Smooth muscle cell of bladder (primary cell): Measurements from ENCODE around the gene MRPL45. TPM values are rescaled to one million over a fixed set of nuclear protein-coding genes. Genes with fewer than 3 reads are reported as not detected.

ENCODE experiments used
- total RNA-seq: library from RNA; depleted of rRNA; stranded (reverse); fragments of >200 nt; gene quantifications from 2 replicates; pipeline ENCODE4 v1.2.3, GENCODE V29; 2014

The MRPL45 gene
- total RNA-seq, result 30.1 and 31.9 TPM in 2 replicates

DNA sequence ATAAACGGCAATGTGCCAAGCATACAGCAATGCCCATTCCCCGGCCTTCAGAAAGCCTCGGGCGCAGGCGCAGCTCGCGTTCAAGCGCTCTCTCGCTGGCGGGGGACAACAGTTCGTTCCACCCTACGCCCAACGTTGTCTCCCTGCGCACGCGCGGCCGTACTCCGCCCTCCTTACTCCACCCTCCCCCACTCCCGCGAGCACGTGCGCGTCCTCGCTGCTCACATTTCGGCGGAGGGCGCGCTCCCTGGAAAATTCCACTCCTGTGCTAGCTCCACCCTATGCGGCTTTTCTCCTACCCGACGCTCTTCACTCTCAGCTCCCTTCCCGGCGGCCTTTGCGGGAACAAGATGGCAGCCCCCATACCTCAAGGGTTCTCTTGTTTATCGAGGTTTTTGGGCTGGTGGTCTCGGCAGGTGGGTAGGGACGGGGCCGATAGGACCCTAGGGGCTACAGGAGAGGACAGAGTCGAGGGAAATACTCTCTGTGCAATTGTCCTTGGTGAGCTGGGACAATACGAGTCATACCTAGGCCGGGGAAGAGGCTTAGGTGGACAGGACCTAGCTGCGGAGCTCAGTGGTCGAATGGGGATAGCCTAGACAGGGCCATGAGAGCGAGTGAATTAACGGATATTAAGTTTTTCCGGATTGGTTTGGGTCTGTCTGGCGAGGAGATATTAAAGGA is at the start of gene MRPL45:
Gene MRPL45, plus strand, starts transcription at position 335 of the 684 bp plus-strand sequence. Its CDS starts 16 bp downstream, at position 351.

DNA sequence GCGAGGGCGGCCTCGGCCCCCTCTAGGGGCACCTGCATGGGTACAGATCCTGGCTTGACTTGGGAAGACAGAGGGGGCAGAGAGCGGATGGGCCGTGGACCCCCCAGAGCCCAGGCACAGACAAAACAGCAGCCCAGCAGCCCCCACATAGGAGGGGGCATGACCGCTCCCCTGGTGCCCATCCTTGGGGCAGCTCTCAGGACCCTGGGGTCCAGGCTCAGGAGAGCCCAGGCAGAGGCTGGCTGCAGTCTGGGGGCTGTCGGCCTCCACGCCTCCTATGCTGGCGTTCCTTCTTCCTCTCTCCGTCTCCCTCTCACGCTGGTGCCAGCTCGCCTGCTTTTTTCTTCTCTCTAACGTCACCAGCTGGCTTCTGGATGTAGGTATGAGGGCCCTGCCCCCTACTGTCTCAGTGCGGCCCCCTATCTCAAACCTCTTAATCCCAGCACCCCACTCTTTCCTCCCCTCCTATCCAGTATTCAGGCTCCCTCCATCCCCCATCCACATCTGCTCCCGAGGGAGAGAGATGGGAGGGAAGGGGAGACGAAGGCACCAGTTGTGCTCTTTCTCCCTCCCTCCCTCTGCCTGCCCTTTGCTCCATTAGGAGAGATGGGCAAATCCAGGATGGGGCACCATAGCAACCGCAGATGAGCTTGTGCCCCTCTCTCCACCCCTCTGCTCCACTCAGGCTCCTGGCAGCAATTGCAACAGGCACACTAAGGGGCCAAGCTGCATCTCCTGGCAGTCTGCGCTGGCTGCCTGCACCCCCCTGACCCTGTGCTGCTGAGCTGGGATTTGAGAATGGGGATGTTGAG is 46.8 kb downstream of the MRPL45 start, which contains the start of gene GPR179:
Gene GPR179, minus strand, starts transcription at position 349 of the 812 bp plus-strand sequence. Its CDS starts 167 bp downstream, at position 182.

DNA sequence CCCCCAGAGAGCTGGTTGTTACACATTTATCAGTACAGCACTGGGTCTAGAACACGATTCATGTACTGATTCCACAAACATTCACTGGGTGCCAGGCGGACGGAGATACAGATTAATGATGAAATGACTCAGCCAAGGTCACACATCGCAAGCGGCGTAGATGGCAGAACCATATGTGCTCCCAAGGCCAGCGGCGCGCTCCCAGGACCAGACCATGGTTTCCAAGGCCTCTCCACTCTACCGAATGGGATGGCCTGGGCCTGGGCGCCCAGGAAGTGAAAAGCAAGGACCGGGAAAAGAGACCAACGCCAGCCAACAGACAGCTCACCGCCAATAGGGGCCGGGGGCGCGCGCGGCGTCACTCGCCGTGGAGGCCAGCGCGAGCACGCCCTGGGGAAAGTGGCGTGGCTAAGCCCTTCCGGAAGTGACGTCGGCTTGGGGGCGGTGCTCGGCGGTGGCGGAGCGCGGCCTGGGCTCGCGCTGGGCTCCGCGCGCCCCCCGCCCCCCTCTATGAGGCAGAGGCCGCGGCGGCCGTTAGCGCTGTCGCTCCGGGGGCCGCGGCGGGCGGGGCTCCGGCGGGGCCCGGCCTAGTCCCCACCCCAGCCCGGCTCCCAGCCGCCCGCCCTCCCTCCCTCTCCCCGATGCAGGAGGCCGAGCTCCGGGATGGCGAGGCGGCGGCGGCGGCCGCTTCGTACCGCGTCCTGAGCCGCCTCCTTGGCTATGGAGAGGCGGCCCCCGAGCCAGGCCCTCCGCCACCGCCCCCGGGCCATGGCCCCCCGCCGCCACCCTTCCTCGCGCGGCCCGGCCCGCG is 54.6 kb downstream of the MRPL45 start, which contains the start of gene SOCS7:
Gene SOCS7, plus strand, starts transcription at position 433 of the 811 bp plus-strand sequence. Its CDS starts 209 bp downstream, at position 642.

Other genes starting within 250 kb of the MRPL45 start
- gene TBC1D3C, start 228.5 kb upstream of the MRPL45 start, total RNA-seq, result 0.71 TPM in 1 of 2 replicates, not detected in the other
- gene TBC1D3E, start 169.2 kb upstream of the MRPL45 start, total RNA-seq, result not detected in 2 replicates
- gene TBC1D3, start 104.6 kb upstream of the MRPL45 start, total RNA-seq, result not detected in 2 replicates
- gene GPR179, start 46.8 kb downstream of the MRPL45 start, total RNA-seq, result under 0.01 TPM in 2 replicates
- 7.4 and 8.6 TPM in 2 replicates for gene SOCS7, start 54.7 kb downstream of the MRPL45 start, total RNA-seq
- gene ARHGAP23, start 131.3 kb downstream of the MRPL45 start, total RNA-seq, result 12.2 and 17.4 TPM in 2 replicates